HTR-8/SVneo (cell line): Measurements from ENCODE around the gene STX16.

ENCODE experiments used
- DNase-seq: peaks from one replicate; pipeline ENCODE4 v3.0.0; 2011; ENCODE audit warnings: low spot score, mixed read lengths; ENCODE audit not compliant: insufficient read length
- FAIRE-seq: peaks from 2 replicates; lab custom pipeline; 2011; peaks lifted over from hg19 to GRCh38; lab: Jason Lieb, UNC

The STX16 gene

GRCh38 chr20:58618351-58619076, 32.6 kb upstream of the STX16 start:
- peak; percentile 46 for FAIRE-seq
- DNase-seq = no peak

GRCh38 chr20:58619077-58619863, 31.8 kb upstream of the STX16 start:
- FAIRE-seq = no peak
- no peak for DNase-seq

GRCh38 chr20:58619864-58620431, 31.1 kb upstream of the STX16 start:
- no peak for DNase-seq
- FAIRE-seq = peak; percentile 88

- DNase-seq = no peak
- FAIRE-seq = no peak
Measured at GRCh38 chr20:58621906-58622548, 29.1 kb upstream of the STX16 start.

GRCh38 chr20:58622671-58623578, 28.2 kb upstream of the STX16 start:
- DNase-seq (no peak), FAIRE-seq (no peak)

- peak; percentile 100 for FAIRE-seq
- peak; percentile 100 for DNase-seq
Measured at GRCh38 chr20:58623579-58624473, 27.3 kb upstream of the STX16 start.

- no peak for DNase-seq
- FAIRE-seq = no peak
Measured at GRCh38 chr20:58624687-58625086, 26.4 kb upstream of the STX16 start.

GRCh38 chr20:58625585-58625984, 25.5 kb upstream of the STX16 start:
- FAIRE-seq = no peak

GRCh38 chr20:58626051-58626450, 25.0 kb upstream of the STX16 start:
- no peak for DNase-seq
- no peak for FAIRE-seq

More at GRCh38 chr20:58625585-58625984, 25.5 kb upstream of the STX16 start:
- DNase-seq = no peak

- no peak for DNase-seq
- peak; percentile 94 for FAIRE-seq
Measured at GRCh38 chr20:58627212-58628072, 23.6 kb upstream of the STX16 start.

- no peak for DNase-seq
Measured at GRCh38 chr20:58628491-58629214, 22.4 kb upstream of the STX16 start.

GRCh38 chr20:58629215-58629580, 21.9 kb upstream of the STX16 start:
- DNase-seq (no peak), FAIRE-seq (no peak)

More at GRCh38 chr20:58628491-58629214, 22.4 kb upstream of the STX16 start:
- no peak for FAIRE-seq

GRCh38 chr20:58630063-58630462, 21.0 kb upstream of the STX16 start:
- DNase-seq = peak; percentile 88
- FAIRE-seq = peak; percentile 99

GRCh38 chr20:58633161-58634053, 17.7 kb upstream of the STX16 start:
- FAIRE-seq = peak; percentile 9
- DNase-seq = no peak

- DNase-seq = no peak
- peak; percentile 99 for FAIRE-seq
Measured at GRCh38 chr20:58634059-58634458, 17.0 kb upstream of the STX16 start.
